Activated effector memory CD4-positive, alpha-beta T cell treated with anti-CD3 and anti-CD28 coated beads, Interleukin-2, amount 50 U/mL, for 16 hours (primary cell): ENCODE results near the gene MPPED1.

Experiments
- DNase-seq: peaks from one replicate; pipeline ENCODE4 v3.0.0-alpha.2; 2020

The MPPED1 gene

DNA sequence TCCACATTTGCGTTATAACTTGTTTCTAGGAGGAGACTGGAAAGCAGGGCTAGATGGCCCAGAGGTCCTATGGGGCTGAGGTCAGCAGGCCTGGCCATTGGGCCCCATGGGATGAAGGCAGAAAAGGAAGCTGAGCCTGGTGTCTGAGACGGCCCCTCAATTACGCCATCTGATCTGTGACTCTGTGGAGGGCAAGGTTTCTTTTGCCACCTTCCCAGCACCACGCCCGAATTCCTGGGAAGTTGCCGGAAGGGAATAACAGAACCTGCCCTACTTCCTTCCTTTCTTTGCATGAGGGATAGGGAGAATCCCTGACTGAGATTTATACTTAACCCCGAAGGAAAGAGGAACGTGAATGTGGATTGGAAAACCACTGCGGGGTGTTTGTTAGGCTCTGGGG, 118.1 kb downstream of the MPPED1 start:
- DNase-seq = no peak

DNA sequence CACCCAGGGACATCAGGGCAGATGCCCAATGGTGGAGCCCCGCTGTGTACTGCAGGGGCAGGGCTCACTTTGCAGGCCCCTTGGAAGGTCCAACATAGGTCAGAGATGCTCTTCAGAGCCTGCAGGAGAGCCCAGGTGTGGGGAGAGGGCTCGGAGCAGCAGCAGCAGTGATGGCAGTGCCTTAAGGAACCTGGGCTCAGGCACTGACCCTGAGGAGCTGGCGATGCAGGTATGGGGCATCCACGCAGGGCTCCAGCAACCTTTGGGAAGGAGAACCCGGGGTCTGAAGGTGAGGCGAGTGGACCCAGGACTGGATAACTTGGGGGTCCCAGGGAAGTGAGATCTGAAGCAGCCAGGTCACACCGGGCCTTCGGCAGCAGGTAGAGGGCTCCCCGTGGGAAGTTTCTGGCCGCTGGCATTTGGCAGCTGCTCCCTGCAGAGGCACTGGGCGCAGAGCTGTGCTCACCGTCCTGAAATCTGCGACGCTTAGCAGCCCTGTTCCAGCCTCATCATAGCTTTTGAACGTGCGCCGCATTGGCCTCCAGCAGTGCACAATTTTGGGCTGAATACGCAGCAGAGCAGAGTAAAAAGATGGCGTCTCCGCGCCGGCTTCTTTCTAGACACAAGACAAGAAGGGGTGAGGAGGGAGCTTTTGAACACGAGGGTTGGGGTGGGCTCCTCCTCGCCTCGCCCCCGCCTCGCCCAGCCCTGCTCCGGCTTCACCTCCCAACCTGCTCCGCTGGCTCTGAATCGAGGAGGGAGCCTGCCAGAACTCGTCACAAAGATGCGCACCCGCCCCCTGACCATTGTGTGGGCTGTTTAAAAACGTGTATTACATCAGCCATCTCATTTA, 118.8 kb downstream of the MPPED1 start:
- no peak for DNase-seq

DNA sequence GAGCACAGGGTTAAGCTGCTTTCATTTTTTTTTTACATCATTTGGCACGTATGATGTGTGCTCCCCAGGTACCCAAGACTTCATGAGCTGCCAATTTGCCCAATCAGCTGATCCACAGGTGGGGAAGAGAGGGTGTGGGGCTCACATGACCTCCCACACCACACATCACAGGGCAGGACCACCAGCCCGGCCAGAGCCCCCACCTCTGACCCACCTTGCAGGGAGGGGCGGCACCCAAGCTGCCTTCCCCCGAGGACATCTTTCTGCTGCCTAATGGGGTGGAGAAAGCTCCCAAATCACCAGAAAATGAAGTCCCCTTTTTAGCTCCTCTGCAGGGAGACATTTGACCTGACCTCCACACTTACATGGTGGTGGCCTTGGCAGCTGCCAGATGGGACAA, 119.8 kb downstream of the MPPED1 start:
- DNase-seq = no peak

DNA sequence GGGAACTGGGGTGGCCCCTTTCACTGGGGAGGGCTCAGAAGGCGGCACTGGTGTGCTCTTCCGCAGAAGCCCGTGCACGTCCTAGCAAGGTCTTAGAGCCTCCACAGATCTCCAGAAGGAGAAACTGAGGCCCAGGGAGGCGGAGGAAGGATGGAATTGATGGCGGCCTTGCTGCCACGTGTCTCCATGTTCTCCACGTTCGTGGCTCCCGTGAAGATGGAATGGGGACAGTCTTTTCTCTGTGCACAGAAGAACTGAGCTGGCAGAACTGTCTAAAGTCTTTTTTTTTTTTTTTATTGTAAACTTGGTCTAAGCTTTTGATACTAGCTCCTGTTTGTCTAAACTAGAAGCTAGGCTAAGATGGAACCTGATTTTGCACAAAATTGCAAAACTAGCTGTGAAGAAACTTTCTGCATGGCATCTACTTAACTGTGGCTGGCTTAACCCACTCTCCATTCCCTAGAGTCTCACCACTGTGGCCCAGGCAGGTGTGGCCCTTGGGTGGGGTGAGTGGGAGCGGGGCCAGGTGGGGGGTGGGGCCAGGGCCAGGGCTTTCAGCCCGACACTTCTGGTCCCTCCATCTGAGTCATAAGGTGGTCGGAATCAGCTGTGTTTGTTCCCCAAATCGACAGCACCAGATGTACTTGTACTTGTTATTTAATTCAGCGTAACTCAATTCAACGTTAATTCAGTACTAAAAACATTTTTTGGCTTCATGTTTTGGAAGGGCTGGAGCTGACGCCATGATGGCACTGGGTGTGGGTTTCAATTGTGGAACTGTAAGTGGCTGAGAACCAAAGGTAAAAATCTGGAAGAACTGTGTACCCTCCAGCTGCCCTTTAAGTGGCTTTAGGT, 120.7 kb downstream of the MPPED1 start:
- DNase-seq = no peak

DNA sequence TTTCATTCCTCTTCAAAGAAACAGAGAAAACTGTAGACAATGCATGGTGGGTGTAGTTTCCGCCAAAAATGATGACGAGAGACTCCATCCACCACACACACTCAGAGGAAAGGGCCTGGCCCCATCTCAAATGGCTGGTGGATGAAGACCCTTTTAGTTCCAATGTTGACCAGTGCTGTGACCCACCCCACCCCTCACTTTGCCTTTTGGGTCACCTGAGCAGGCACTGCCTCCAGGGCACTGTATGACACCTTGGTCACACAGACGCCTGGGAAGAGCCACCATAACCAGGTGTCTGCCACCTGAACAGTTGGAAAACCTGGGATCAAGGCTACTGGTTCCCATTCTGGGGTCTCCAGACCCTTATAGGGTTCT, 121.3 kb downstream of the MPPED1 start:
- DNase-seq = no peak

DNA sequence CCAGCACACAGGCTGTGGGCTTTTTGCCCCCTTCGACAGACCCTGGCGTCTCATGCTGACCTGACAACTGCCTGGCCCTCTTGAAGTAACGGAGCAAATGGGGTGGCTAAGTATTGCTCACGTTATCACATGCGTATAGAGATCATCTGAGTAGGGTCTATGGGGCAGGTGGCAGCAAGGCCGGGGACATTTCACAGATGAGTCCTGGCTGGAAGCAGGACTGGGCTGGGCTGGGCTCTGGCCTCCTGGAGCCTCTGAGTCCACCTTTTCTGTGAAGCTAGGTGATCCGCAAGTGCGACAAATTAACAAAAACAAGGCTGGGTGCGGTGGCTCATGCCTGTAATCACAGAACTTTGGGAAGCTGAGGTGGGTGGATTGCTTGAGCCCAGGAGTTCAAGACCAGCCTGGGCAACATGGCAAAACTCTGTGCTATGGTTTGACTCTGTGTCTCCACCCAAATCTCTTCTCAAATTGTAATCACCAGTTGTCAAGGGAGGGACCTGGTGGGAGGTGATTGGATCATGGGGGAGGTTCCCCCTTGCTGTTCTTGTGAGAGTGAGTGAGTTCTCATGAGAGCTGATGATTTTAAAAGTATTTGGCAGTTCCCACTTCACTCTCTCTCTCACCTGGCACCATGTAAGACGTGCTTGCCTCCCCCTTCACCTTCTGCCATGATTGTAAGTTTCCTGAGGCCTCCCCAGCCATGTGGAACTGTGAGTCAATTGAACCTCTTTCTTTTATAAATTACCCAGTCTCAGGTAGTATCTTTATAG, 122.0 kb downstream of the MPPED1 start:
- no peak for DNase-seq

DNA sequence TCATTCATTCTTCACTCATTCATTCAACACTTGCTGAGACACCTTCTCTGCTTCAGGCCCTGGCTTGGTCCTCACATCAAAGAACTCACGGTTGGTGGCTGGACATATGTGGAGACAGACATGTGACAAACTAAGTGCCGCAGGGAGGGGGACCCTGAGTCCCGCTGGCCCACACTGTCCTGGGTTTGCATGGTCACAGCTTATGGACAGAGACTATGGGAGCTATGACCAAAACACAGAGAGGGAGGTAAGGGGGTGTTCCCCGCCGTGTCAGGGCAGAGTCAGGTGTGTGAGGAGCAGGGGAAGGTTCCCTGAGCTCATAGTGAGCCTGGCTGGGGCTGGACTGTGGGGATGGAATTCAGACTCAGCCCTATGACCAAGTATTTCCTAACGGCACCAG, 123.1 kb downstream of the MPPED1 start:
- no peak for DNase-seq

DNA sequence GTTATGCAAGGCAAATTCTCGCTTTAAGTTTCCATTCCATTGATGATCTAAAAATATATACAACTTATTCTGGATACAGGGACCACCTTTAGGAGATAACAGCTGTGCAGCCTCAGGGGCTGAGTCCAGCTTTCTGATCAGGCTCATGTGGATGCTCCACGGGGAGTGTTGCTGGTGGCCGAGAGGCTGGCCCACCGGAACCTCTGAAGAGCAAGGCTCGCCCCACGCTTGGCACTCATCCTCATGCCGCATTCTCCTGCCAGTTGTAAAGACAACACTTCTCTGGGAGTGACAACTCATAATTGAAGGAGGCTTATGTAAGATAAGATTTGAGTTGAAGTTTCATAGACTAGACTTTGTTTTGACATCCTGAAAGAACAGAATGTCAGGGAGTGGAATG, 123.5 kb downstream of the MPPED1 start:
- DNase-seq = no peak

DNA sequence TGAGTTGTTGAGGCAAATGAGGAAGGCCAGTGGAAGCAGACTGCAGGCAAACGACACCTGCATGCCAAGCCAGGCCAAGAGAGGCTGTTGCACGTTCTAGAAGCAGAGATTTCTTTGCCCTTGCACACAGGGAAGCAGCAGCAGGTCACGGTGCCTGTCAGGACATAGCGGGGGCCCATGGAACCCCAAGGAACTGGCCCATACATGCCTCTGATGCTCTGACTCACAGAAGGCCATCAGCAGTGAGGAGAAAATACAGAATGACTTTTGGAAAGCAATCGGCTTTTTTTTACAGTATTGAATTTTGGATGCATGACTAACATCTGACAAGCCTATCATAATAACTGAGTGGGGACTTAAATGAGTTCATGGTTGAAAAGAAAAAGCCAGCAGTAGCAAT, 123.9 kb downstream of the MPPED1 start:
- no peak for DNase-seq

DNA sequence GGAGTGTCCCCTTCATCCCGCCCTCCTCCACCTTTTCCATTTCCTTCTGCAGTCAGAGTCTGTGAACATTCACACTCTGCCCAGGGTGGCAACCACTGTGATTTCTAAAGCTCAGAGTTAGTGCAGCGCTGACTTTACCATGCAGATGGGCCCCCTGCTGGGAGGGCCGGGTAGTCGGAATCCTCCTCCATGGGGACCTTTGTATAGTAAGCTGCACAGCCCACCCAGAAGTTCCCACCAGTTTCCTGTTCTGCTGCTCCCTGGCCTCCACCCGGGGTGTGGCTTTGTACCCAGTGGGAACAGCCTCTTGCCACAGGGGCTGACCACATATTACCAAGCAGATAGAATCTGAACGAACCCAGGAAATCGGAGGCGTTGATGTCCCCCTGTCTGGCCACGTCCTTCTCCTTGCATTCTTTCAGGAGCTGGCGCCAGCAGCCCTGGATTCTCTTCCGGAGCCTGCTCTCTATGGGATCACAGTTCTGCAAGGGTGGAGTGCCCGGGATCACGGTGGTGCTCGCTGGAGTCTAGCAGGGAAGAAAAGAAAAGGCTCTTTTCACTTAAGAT, 125.3 kb downstream of the MPPED1 start:
- no peak for DNase-seq

DNA sequence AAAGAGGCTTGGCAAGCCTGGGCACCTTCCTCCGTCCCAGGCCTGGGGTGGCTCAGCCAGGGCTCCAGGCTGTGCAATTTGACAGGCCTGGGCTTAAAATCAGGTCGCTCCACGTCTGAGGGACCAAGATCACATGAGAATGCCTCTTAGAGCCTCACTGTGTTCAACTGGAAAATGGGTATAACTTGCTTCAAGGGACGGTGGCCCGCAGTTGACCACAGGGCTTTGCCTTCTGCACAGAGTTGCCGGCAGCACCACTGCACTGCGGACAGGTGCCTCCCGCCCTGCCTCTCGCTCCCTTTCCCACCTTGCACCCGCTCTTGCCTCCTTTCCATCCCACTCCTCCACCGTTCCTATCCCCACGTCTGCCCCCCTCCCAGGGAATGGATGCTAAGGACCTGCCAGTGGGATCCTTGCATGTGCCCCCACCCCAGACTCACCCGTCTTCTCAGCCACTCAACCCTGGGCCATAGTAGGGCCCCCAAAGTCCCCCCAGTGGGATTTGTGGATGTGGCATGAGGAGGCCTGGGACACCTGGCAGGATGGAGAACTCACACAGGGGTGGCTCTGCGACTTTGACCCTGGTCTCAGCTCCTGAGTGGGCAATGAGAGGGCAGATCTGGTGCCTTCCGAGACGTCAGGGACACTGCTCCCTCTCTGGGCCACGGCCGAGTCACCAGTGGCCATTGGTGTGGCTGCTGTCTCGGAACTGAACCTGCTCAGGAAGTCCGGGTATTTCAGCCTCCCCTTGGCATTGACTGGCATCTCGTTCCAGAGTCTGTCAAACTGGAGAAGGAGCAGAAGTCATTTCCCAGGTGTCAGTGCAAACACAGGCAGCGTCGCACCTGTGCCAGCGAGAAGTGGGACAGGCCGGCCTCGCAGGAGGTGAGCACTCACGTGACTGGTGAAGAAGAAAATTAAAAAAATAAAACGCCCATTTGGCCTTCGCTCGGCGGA, 128.0 kb downstream of the MPPED1 start:
- DNase-seq = peak; percentile 24

DNA sequence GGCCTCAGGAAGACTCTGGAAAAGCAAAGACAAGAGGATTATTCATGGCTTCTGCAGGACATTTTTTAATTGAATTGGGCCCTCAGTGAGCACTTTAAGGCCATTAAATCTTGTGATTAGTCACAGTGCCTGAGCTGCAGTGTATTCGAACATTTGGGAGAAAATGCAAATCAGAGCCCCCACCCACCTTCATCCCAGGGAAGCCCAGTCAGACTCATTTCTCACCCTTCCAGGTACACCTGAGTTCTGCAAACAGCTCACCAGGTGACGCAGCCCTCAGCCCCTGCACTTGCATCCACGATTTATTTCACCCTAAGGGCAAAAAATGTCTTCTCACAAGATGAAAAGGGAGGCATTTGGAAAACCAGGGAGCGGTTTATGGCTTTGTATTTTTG, 128.7 kb downstream of the MPPED1 start:
- DNase-seq = peak; percentile 33

DNA sequence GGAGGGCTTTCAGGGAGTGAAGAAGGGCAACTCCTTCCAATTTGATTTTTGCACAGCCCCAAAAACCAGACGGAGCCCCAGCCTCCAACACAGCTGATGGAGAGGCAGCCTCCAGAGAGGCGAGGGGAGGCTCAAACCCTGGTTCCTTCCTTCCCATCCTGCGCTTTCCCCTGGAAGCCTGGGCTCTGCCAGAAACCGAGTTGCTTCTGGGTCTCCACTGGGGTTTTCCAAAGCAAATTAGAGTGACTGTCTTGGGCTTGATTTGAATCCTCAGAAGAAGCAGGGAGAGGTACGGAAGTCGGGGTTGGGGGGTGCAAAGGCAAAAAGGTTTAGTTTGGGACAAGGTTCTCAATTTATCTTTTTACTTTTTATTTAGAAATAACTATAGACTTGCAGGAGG, 129.2 kb downstream of the MPPED1 start:
- DNase-seq = peak; percentile 34

DNA sequence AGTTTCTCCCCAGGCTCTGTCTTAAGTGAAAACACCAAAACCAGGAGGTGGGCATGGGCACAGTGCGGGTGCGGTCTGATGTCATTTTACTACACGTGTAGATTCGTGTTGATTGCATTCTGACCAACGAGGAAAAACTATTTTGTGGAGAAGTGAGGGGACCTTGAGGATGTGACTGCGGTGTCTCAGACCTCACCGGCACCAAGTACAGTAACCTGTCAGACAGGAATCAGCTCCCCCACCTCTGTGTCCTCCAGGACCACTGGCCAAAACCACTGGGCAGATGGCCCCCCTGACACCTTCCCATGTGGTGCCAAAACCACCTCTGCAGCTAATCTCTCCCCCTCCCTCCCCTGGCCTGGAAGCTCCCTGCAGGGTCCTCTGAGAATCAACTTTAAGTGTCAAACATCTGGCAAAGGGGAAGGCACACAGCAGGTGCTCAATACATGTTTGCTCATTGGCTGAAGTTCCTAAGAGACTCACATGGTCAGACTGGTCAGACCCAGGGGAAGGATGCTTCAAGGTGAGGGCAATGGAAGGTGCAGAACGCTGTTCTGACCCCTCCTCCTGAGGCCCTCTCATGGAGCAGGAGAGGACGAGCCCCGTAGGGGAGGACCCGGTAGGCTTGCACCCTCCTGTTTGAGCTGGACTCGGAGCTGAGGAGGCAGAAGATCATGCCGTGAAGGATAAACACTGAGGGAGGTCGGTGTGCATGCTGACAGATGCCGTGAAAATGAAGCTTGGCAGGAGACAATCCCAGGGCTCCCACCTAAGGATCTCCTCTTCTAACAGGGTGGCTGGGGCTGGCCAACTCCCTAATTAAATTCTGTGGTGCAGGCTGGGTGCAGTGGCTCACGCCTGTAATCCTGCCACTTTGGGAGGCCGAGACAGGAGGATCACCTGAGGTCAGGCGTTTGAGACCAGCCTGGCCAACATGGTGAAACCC, 129.9 kb downstream of the MPPED1 start:
- peak; percentile 39 for DNase-seq

DNA sequence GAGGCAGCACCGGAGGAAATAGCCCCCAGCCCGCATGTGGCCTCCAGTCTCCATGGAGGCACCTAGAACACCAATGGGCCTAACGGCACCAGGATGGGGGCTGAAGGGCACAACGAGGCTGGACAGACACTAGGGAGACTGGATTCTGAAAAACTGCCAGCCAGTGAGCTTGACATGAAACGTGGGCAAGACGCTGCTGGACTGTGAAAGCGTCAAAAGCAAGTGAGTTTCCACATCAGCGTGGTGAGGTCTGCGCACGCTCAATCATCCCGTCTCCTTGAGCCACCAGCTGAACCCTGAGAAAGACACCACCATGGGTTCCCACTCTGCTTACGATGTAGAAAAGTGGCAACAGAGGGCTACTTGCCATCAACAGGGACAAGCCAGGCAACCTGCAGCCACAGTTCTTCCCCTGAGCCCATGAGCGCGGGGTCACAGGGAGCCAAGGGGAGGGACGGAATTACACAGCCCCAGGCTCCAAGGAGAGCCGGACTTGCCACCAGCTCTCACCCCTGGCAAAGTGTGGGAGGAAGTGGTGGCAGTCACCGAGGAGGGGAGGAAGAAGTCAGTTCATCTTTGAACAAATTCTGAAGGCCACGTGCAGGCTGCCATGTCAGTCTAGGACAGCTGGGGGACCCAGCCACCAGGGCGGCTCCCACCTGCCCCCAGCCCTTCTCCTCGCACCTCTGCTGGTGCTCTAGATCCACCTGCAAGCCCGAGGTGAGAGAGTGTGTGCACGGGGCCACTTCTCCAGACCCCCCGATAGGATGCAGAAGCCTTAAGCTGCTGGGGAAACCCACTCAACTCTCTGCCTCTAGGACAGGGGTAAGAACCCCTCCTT, 131.1 kb downstream of the MPPED1 start:
- DNase-seq = peak; percentile 31

DNA sequence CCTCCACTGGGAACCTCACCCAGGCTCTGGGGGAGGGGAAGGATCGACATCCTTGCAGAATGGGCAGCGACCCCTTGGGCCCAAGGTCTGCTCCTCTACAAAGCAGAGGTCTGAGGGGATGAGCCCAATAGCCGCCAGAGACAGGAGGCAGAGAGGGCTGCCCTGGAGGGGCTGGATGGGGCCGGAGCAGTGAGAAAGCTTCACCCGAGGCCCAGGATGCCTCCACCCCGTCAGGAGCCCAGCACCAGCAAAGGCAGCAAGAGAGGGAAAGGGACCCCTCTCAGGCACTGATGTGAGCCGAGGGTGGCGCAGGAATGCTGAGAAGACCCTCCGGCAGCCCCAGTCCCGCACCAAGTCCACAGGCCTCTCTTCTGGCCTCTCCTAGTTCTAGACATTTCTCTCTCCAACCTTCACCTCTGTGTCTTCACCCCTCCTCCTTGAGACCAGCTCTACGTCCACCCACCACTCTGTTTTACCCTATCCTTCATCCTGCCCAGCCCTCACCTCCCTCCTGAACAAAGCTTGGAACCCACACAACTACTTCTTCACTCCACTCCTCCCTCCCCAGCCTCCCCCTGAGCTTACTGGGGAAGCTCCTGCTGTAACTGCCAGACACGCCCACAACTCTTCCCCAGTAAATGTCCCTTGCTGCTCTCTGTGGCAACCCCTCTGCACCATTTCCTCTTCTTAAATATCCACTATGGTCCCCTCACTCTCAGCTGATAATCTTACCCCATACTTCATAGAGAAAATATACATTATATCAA, 131.9 kb downstream of the MPPED1 start:
- DNase-seq = peak; percentile 39

DNA sequence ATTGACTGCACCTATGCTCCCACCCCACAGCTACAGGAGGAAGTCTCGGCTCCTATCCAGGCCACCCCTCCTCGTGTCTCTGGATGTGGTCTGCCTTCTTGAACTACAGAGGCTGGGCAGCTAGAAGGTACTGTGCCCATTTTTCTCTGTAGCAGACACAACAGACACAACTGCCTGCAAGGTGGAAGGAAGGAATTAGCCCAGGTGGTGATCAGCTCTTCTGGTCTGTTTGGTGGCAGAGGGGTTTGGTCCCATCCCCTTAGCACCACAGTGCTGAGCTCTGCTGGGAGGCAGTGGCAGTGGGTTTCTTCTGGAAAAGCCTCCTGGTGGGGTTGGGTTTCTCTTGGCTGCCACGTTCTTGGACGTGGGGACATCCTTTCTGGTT, 132.5 kb downstream of the MPPED1 start:
- DNase-seq = peak; percentile 13

DNA sequence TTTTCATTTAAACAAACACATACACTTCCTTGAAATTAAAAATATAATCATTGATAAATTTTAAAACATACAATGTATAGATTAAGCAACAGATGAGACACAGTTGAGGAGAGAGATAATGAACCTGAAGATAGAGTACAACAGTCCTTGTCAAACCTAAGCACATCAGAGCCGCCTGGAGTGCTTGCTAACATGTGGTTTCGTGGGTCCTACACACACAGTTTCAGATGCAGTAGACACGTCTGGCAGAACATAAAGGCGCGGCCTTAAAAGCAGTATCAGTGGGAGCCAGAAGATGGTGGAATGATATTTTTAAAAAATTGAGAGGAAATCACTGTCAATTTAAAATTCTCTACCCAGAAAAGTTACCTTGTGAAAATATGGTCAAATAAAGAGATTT, 134.4 kb downstream of the MPPED1 start:
- peak; percentile 21 for DNase-seq
